ENCODE results near the gene ATP6V1C2. TPM values are rescaled to one million over a fixed set of nuclear protein-coding genes. Genes with fewer than 3 reads are reported as not detected.

Gene ATP6V1C2
- total and polyA plus RNA-seq, 2 of the 4 experiments (the other 2 are of a cell fraction): not detected

- Histone ChIP-seq H3K79me1 (ENCODE audit: low read depth in 1 of 2, low read length in 2 of 2) (peaks cover 13 to 43% of the 10 kb centered on the region in 2 experiments; a peak in 3 of 4 replicates), H3K4me1 (ENCODE audit: control insufficient read depth, insufficient read depth, low read length) (peaks cover 4% of the 10 kb centered on the region; the same call in 1 of the 2 replicates), H3K9me3 (ENCODE audit: control insufficient read depth, insufficient read depth, low read length) (no peaks in the 10 kb centered on the region), H4K5ac (ENCODE audit: low read depth, low read length) (peak overlapping the region; percentile 85), H3K4ac (ENCODE audit: low read depth, low read length) (peak overlapping the region; percentile 93), H3K56ac (ENCODE audit: extremely low read depth, insufficient read depth, low read length) (peak overlapping the region; percentile 85), H3K4me2 (ENCODE audit: low read depth, low read length) (peak overlapping the region; percentile 99), H4K91ac (ENCODE audit: insufficient read depth, low read depth, low read length) (peak overlapping the region; percentile 54; the same call in 1 of the 2 replicates), H3K36me3 (ENCODE audit: control insufficient read depth, insufficient read depth, low read length) (no peaks in the 10 kb centered on the region), H4K8ac (ENCODE audit: low read depth in 2 of 2, low read length in 2 of 2) (peak overlapping the region; percentile 70 to 99), H2BK15ac (ENCODE audit: low read depth, low read length) (no peak overlapping the region), H2BK5ac (ENCODE audit: low read depth, low read length, poor library complexity, severe bottlenecking) (peak overlapping the region; percentile 79), H2AK5ac (ENCODE audit: low read depth, low read length) (peak overlapping the region; percentile 51), H2AFZ (replicated peaks; ENCODE audit: low read length, poor library complexity) (peak overlapping the region; percentile 98), H3K9ac (ENCODE audit: low read depth, low read length) (peak overlapping the region; percentile 88), H3K9me1 (ENCODE audit: insufficient read depth, low read length) (peaks cover 5% of the 10 kb centered on the region; the same call in 1 of the 2 replicates), H3K4me3 (ENCODE audit: insufficient read depth, low read depth, low read length) (peak overlapping the region; percentile 87), H3K14ac (replicated peaks; ENCODE audit: low read depth, low read length) (peak overlapping the region; percentile 91), H4K20me1 (ENCODE audit: insufficient read depth, low read length) (peaks cover 11% of the 10 kb centered on the region), H3K27me3 (ENCODE audit: control insufficient read depth, insufficient read depth, low read length) (no peaks in the 10 kb centered on the region), H3K27ac (ENCODE audit: insufficient read depth, low read length) (peak overlapping the region; percentile 70), H2AK9ac (replicated peaks; ENCODE audit: low read depth, low read length, poor library complexity) (peak overlapping the region; percentile 87), H2BK20ac (ENCODE audit: low read depth, low read length) (no peak overlapping the region), H3K23ac (ENCODE audit: low read depth, low read length) (peak overlapping the region; percentile 98; the same call in 1 of the 2 replicates), H2BK120ac (ENCODE audit: low read depth, low read length) (no peak overlapping the region), H3K18ac (ENCODE audit: low read depth, low read length) (peak overlapping the region; percentile 16; the same call in 1 of the 2 replicates)
- dilution Hi-C loops (cut with HindIII; ENCODE audit: low sequenced_read_pairs, unreplicated experiment): no loop called here
- TF ChIP-seq CHD1 (IDR thresholded peaks at IDR 0.05; ENCODE audit: low read depth, low read length): no peak
- 0 out of 2 replicates have a peak, but pooled peaks have one; percentile 20 for TF ChIP-seq MXI1 (IDR thresholded peaks at IDR 0.05; ENCODE audit: borderline replicate concordance, low read depth, low read length)
- in situ Hi-C loops (cut with MboI; ENCODE audit: low sequenced_read_pairs): no loop called here
- intact Hi-C loops (cut with micrococcal nuclease): no loop called here
- CTCF ChIA-PET: no interaction called here
- ATAC-seq (ENCODE audit: low read depth): peak; percentile 40
- BruUV-seq (replicated peaks): TSS peak; percentile 70
- 3% methylated on average over 13 of the region's 27 CpGs; no CpG with 5 or more reads in 1 of the 2 experiments for WGBS, 2 experiments (ENCODE audit: extremely low coverage in 2 of 2, insufficient read length in 1 of 2)
- DNase-seq: no peak
- POLR2A ChIA-PET (ENCODE audit: unreplicated experiment): no interaction called here
Measured at GRCh38 chr2:10688921-10689807, 32.3 kb upstream of the ATP6V1C2 start.
